Measurements from ENCODE around the gene H2BK1. TPM values are rescaled to one million over a fixed set of nuclear protein-coding genes. Genes with fewer than 3 reads are reported as not detected.
A peak's percentile ranks its signal among the peaks of the same experiment; 100 is the strongest.

The H2BK1 gene
- total and polyA plus RNA-seq, 9 donors = not detected

GRCh38 chr7:151239837-151240459, 29.7 kb upstream of the H2BK1 start:
- Histone ChIP-seq H3K4me3 (ENCODE audit: low read length) (no peak overlapping the region), H3K27me3 (ENCODE audit: control insufficient read depth, insufficient read depth, low read length) (peaks cover 4% of the 10 kb centered on the region), H3K36me3 (ENCODE audit: control insufficient read depth, insufficient read depth, low read length) (peaks cover 84% of the 10 kb centered on the region), H3K27ac (ENCODE audit: low read length) (no peak overlapping the region), H3K9me3 (replicated peaks; ENCODE audit: control insufficient read depth, low read depth, low read length) (no peaks in the 10 kb centered on the region), H3K4me1 (ENCODE audit: control insufficient read depth, insufficient read depth, low read length) (peaks cover 32% of the 10 kb centered on the region)
- DNase-seq = no peak
- 60% methylated on average over 9 of the region's 11 CpGs for WGBS (ENCODE audit: insufficient coverage)

- Histone ChIP-seq H3K27ac (ENCODE audit: low read length) (no peak overlapping the region), H3K36me3 (ENCODE audit: control insufficient read depth, insufficient read depth, low read length) (peaks cover 86% of the 10 kb centered on the region)
- 77% methylated on average over 21 of the region's 25 CpGs for WGBS (ENCODE audit: insufficient coverage)
Measured at GRCh38 chr7:151238924-151239836, 28.9 kb upstream of the H2BK1 start.

GRCh38 chr7:151238190-151238810, 28.0 kb upstream of the H2BK1 start:
- Histone ChIP-seq H3K27ac (ENCODE audit: low read length) (no peak overlapping the region), H3K4me3 (ENCODE audit: low read length) (no peak overlapping the region), H3K4me1 (ENCODE audit: control insufficient read depth, insufficient read depth, low read length) (peaks cover 24% of the 10 kb centered on the region), H3K27me3 (ENCODE audit: control insufficient read depth, insufficient read depth, low read length) (no peaks in the 10 kb centered on the region), H3K36me3 (ENCODE audit: control insufficient read depth, insufficient read depth, low read length) (peaks cover 87% of the 10 kb centered on the region), H3K9me3 (replicated peaks; ENCODE audit: control insufficient read depth, low read depth, low read length) (no peaks in the 10 kb centered on the region)
- DNase-seq = no peak
- WGBS (ENCODE audit: insufficient coverage) = 69% methylated on average over 11 of the region's 17 CpGs

More at GRCh38 chr7:151238924-151239836, 28.9 kb upstream of the H2BK1 start:
- DNase-seq = no peak
- H3K4me3 ChIP-seq (ENCODE audit: low read length) = no peak overlapping the region
- no peaks in the 10 kb centered on the region for H3K27me3 ChIP-seq (ENCODE audit: control insufficient read depth, insufficient read depth, low read length)
- no peaks in the 10 kb centered on the region for H3K9me3 ChIP-seq (replicated peaks; ENCODE audit: control insufficient read depth, low read depth, low read length)
- peaks cover 25% of the 10 kb centered on the region for H3K4me1 ChIP-seq (ENCODE audit: control insufficient read depth, insufficient read depth, low read length)

GRCh38 chr7:151237244-151238189, 27.2 kb upstream of the H2BK1 start:
- H3K4me3 ChIP-seq (ENCODE audit: low read length) = no peak overlapping the region
- peaks cover 26% of the 10 kb centered on the region for H3K4me1 ChIP-seq (ENCODE audit: control insufficient read depth, insufficient read depth, low read length)
- no peaks in the 10 kb centered on the region for H3K9me3 ChIP-seq (replicated peaks; ENCODE audit: control insufficient read depth, low read depth, low read length)
- peaks cover 81% of the 10 kb centered on the region for H3K36me3 ChIP-seq (ENCODE audit: control insufficient read depth, insufficient read depth, low read length)
- H3K27me3 ChIP-seq (ENCODE audit: control insufficient read depth, insufficient read depth, low read length) = no peaks in the 10 kb centered on the region
- H3K27ac ChIP-seq (ENCODE audit: low read length) = no peak overlapping the region
- DNase-seq = no peak
- WGBS (ENCODE audit: insufficient coverage) = 82% methylated on average over 40 of the region's 44 CpGs

GRCh38 chr7:151236406-151236805, 26.1 kb upstream of the H2BK1 start:
- WGBS (ENCODE audit: insufficient coverage) = 81% methylated on average over 12 of the region's 13 CpGs
- no peaks in the 10 kb centered on the region for H3K27me3 ChIP-seq (ENCODE audit: control insufficient read depth, insufficient read depth, low read length)
- H3K27ac ChIP-seq (ENCODE audit: low read length) = no peak overlapping the region
- H3K4me3 ChIP-seq (ENCODE audit: low read length) = no peak overlapping the region
- peaks cover 31% of the 10 kb centered on the region for H3K4me1 ChIP-seq (ENCODE audit: control insufficient read depth, insufficient read depth, low read length)
- no peak for DNase-seq
- H3K9me3 ChIP-seq (replicated peaks; ENCODE audit: control insufficient read depth, low read depth, low read length) = no peaks in the 10 kb centered on the region
- peaks cover 70% of the 10 kb centered on the region for H3K36me3 ChIP-seq (ENCODE audit: control insufficient read depth, insufficient read depth, low read length)

- Histone ChIP-seq H3K27ac (ENCODE audit: low read length) (no peak overlapping the region), H3K4me1 (ENCODE audit: control insufficient read depth, insufficient read depth, low read length) (peaks cover 29% of the 10 kb centered on the region), H3K27me3 (ENCODE audit: control insufficient read depth, insufficient read depth, low read length) (no peaks in the 10 kb centered on the region), H3K36me3 (ENCODE audit: control insufficient read depth, insufficient read depth, low read length) (peaks cover 59% of the 10 kb centered on the region), H3K4me3 (ENCODE audit: low read length) (no peak overlapping the region), H3K9me3 (replicated peaks; ENCODE audit: control insufficient read depth, low read depth, low read length) (no peaks in the 10 kb centered on the region)
- no peak for DNase-seq
- WGBS (ENCODE audit: insufficient coverage) = 88% methylated on average over 22 of the region's 28 CpGs
Measured at GRCh38 chr7:151235091-151235787, 25.0 kb upstream of the H2BK1 start.

- Histone ChIP-seq H3K4me1 (ENCODE audit: control insufficient read depth, insufficient read depth, low read length) (peaks cover 29% of the 10 kb centered on the region), H3K36me3 (ENCODE audit: control insufficient read depth, insufficient read depth, low read length) (peaks cover 44% of the 10 kb centered on the region), H3K27ac (ENCODE audit: low read length) (no peak overlapping the region), H3K9me3 (replicated peaks; ENCODE audit: control insufficient read depth, low read depth, low read length) (no peaks in the 10 kb centered on the region), H3K4me3 (ENCODE audit: low read length) (no peak overlapping the region), H3K27me3 (ENCODE audit: control insufficient read depth, insufficient read depth, low read length) (no peaks in the 10 kb centered on the region)
- WGBS (ENCODE audit: insufficient coverage) = 71% methylated on average over 6 of the region's 9 CpGs
- DNase-seq = no peak
Measured at GRCh38 chr7:151233804-151234203, 23.5 kb upstream of the H2BK1 start.

GRCh38 chr7:151232917-151233701, 22.8 kb upstream of the H2BK1 start:
- 3% methylated on average over 26 of the region's 36 CpGs for WGBS (ENCODE audit: insufficient coverage)
- Histone ChIP-seq H3K9me3 (replicated peaks; ENCODE audit: control insufficient read depth, low read depth, low read length) (no peaks in the 10 kb centered on the region), H3K4me3 (ENCODE audit: low read length) (peak overlapping the region; percentile 91), H3K27me3 (ENCODE audit: control insufficient read depth, insufficient read depth, low read length) (no peaks in the 10 kb centered on the region), H3K4me1 (ENCODE audit: control insufficient read depth, insufficient read depth, low read length) (peaks cover 29% of the 10 kb centered on the region), H3K36me3 (ENCODE audit: control insufficient read depth, insufficient read depth, low read length) (peaks cover 37% of the 10 kb centered on the region), H3K27ac (ENCODE audit: low read length) (peak overlapping the region; percentile 74)
- peak; percentile 43 for DNase-seq
